Hepatocyte (in vitro differentiated cells): Measurements from ENCODE around the gene ADAMTSL3. TPM values are rescaled to one million over a fixed set of nuclear protein-coding genes. Genes with fewer than 3 reads are reported as not detected.

Experiments used
- DNase-seq: peaks from one replicate; pipeline ENCODE4 v3.0.0-alpha.2; 2016; ENCODE audit warnings: low spot score
- H2AFZ ChIP-seq: fragments of 200-600 bp; sonication (generic); 2 replicates; pipeline ENCODE4 v1.6.0; 2016; ENCODE audit warnings: antibody characterized with exemption, mild to moderate bottlenecking
- H3K27ac ChIP-seq: fragments of 200-600 bp; sonication (generic); 2 replicates; pipeline ENCODE4 v1.5.1; 2016; ENCODE audit warnings: mild to moderate bottlenecking
- H3K27me3 ChIP-seq: fragments of 200-600 bp; sonication (generic); 2 replicates; pipeline ENCODE4 v1.6.1; 2016
- H3K36me3 ChIP-seq: fragments of 200-600 bp; sonication (generic); replicated peaks from 2 replicates; pipeline ENCODE4 v1.5.1; 2016; ENCODE audit warnings: low read depth; ENCODE audit not compliant: insufficient read depth
- H3K4me1 ChIP-seq: fragments of 200-600 bp; sonication (generic); 2 replicates; pipeline ENCODE4 v1.5.1; 2016; ENCODE audit warnings: mild to moderate bottlenecking, moderate library complexity; ENCODE audit not compliant: insufficient read depth
- H3K4me2 ChIP-seq: fragments of 200-600 bp; sonication (generic); 2 replicates; pipeline ENCODE4 v1.6.0; 2016
- H3K4me3 ChIP-seq: fragments of 200-600 bp; sonication (generic); 2 replicates; pipeline ENCODE4 v1.5.1; 2016; ENCODE audit warnings: mild to moderate bottlenecking
- H3K79me2 ChIP-seq: fragments of 200-600 bp; sonication (generic); 2 replicates; pipeline ENCODE4 v1.6.0; 2017; ENCODE audit warnings: mild to moderate bottlenecking
- H3K9me2 ChIP-seq: fragments of 200-600 bp; sonication (generic); replicated peaks from 2 replicates; pipeline ENCODE4 v1.6.0; 2017; ENCODE audit warnings: mild to moderate bottlenecking; ENCODE audit not compliant: insufficient read depth
- H3K9me3 ChIP-seq: fragments of 200-600 bp; sonication (generic); 2 replicates; pipeline ENCODE4 v1.5.1; 2016; ENCODE audit warnings: low read depth, mild to moderate bottlenecking
- H4K20me1 ChIP-seq: fragments of 200-600 bp; sonication (generic); 2 replicates; pipeline ENCODE4 v1.6.0; 2016; ENCODE audit warnings: mild to moderate bottlenecking; ENCODE audit not compliant: insufficient read depth, poor library complexity, severe bottlenecking
- EZH2 ChIP-seq: fragments of 200-600 bp; sonication (generic); IDR thresholded peaks from 2 replicates; pipeline ENCODE4 v1.6.1; 2016; ENCODE audit warnings: antibody characterized with exemption, mild to moderate bottlenecking, borderline replicate concordance
- EZH2phosphoT487 ChIP-seq: fragments of 200-600 bp; sonication (generic); IDR thresholded peaks from one replicate; pipeline ENCODE4 v1.6.1; 2018; ENCODE audit warnings: antibody characterized with exemption, mild to moderate bottlenecking, low read depth, moderate library complexity; ENCODE audit not compliant: unreplicated experiment, severe bottlenecking
- WGBS: methylation state at CpG from one replicate; pipeline ENCODE4 v1.1.6; 2016; ENCODE audit warnings: low lambda C conversion rate; ENCODE audit errors: missing lambda C conversion rate; 5-methylcytosine and 5-hydroxymethylcytosine counted together
- polyA plus RNA-seq: library from polyadenylated mRNA; unstranded; fragments of >200 nt; fragmentation: Nextera tagmentation; extraction: Ambion mirVana; gene quantifications from 2 replicates; pipeline ENCODE4 v1.2.1, GENCODE V29; 2016
- total RNA-seq: library from RNA; depleted of rRNA; stranded (reverse); fragments of >200 nt; gene quantifications from 2 replicates; pipeline ENCODE4 v1.2.3, GENCODE V29; 2014
- TF ChIP-seq, protein P1 (sequence below): fragments of 200-600 bp; sonication (generic); IDR thresholded peaks from 2 replicates; pipeline ENCODE4 v1.5.1; 2016; ENCODE audit warnings: antibody characterized with exemption, mild to moderate bottlenecking; ENCODE audit not compliant: poor library complexity

The ADAMTSL3 gene
- total and polyA plus RNA-seq, 2 experiments from 2014 or later, result 5.0 to 5.2 TPM

DNA sequence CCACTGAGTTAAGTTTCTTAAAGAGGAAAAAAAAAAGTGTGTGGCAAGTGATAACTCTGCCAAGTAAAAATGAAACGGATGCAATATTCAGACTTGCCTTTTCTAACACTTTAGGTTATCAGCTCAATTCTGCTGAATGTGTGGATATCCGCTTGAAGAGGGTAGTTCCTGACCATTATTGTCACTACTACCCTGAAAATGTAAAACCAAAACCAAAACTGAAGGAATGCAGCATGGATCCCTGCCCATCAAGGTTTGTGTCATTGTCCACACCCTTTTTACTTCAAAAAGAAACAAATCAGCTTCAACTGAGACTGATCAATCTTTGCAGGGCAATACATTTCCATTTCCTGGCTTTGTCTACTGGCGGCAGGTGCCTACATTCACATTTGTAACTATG, 236.1 kb downstream of the ADAMTSL3 start:
- Histone ChIP-seq H2AFZ (no peak overlapping the region), H3K36me3 (no peaks in the 10 kb centered on the region), H3K9me3 (no peaks in the 10 kb centered on the region), H3K9me2 (no peaks in the 10 kb centered on the region), H3K27ac (no peak overlapping the region), H3K4me1 (no peaks in the 10 kb centered on the region), H3K79me2 (no peaks in the 10 kb centered on the region), H3K27me3 (no peaks in the 10 kb centered on the region), H3K4me3 (no peak overlapping the region), H3K4me2 (no peak overlapping the region), H4K20me1 (no peaks in the 10 kb centered on the region)
- TF ChIP-seq, protein P1, sequence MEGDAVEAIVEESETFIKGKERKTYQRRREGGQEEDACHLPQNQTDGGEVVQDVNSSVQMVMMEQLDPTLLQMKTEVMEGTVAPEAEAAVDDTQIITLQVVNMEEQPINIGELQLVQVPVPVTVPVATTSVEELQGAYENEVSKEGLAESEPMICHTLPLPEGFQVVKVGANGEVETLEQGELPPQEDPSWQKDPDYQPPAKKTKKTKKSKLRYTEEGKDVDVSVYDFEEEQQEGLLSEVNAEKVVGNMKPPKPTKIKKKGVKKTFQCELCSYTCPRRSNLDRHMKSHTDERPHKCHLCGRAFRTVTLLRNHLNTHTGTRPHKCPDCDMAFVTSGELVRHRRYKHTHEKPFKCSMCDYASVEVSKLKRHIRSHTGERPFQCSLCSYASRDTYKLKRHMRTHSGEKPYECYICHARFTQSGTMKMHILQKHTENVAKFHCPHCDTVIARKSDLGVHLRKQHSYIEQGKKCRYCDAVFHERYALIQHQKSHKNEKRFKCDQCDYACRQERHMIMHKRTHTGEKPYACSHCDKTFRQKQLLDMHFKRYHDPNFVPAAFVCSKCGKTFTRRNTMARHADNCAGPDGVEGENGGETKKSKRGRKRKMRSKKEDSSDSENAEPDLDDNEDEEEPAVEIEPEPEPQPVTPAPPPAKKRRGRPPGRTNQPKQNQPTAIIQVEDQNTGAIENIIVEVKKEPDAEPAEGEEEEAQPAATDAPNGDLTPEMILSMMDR, result no peak
- TF ChIP-seq EZH2 (no peak), EZH2phosphoT487 (no peak)
- WGBS, result 94% methylated on average over 3 of the region's 3 CpGs
- DNase-seq, result no peak

DNA sequence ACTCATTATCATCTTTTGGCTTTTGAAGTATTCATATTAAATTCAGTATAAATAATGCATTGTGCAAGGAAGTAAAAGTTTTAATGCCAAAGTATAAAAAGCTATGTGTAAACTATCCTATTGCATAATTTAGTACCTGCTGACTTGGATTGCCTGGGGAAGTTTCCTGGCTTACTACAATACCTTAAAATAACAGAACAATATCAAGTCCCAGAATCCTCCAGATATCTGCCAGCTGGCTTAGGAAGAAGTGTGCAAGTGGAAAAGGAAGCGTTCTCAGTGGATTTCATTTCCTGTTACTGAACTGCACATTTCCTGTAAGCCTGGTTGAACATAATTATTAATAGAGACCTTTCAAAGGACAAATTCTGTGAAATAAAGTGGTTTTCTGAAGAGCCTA, 236.7 kb downstream of the ADAMTSL3 start:
- H3K27ac ChIP-seq, result no peak overlapping the region

DNA sequence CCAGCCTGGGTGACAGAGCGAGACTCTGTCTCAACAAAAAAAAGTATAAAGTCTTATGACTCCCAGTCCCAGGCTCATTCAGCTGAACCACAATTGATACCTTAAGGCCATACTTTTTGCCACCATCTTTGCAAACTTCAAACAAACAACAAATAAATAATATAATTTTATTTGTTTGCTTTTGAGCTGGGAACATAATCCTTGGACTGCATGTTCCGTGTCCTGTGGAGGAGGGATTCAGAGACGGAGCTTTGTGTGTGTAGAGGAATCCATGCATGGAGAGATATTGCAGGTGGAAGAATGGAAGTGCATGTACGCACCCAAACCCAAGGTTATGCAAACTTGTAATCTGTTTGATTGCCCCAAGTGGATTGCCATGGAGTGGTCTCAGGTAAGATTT, 238.6 kb downstream of the ADAMTSL3 start:
- Histone ChIP-seq H3K79me2 (no peaks in the 10 kb centered on the region), H3K4me1 (no peaks in the 10 kb centered on the region), H3K27me3 (no peaks in the 10 kb centered on the region), H3K36me3 (no peaks in the 10 kb centered on the region), H3K4me3 (no peak overlapping the region), H4K20me1 (no peaks in the 10 kb centered on the region), H3K9me2 (no peaks in the 10 kb centered on the region), H2AFZ (no peak overlapping the region), H3K27ac (no peak overlapping the region), H3K4me2 (no peak overlapping the region), H3K9me3 (no peaks in the 10 kb centered on the region)
- 95% methylated on average over 4 of the region's 4 CpGs for WGBS
- TF ChIP-seq EZH2, result no peak
- TF ChIP-seq EZH2phosphoT487, result no peak
- TF ChIP-seq, protein P1, result no peak
- no peak for DNase-seq

More for the DNA sequence above, 236.7 kb downstream of the ADAMTSL3 start:
- DNase-seq, result no peak
- H3K4me2 ChIP-seq, result no peak overlapping the region
- no peaks in the 10 kb centered on the region for H3K79me2 ChIP-seq
- no peaks in the 10 kb centered on the region for H3K9me2 ChIP-seq
- 65% methylated on average over 1 of the region's 1 CpG for WGBS
- no peak overlapping the region for H2AFZ ChIP-seq
- TF ChIP-seq EZH2 (no peak), EZH2phosphoT487 (no peak)
- TF ChIP-seq, protein P1, result no peak
- no peaks in the 10 kb centered on the region for H3K36me3 ChIP-seq
- no peaks in the 10 kb centered on the region for H3K4me1 ChIP-seq
- no peak overlapping the region for H3K4me3 ChIP-seq
- no peaks in the 10 kb centered on the region for H3K27me3 ChIP-seq
- no peaks in the 10 kb centered on the region for H4K20me1 ChIP-seq
- H3K9me3 ChIP-seq, result no peaks in the 10 kb centered on the region

DNA sequence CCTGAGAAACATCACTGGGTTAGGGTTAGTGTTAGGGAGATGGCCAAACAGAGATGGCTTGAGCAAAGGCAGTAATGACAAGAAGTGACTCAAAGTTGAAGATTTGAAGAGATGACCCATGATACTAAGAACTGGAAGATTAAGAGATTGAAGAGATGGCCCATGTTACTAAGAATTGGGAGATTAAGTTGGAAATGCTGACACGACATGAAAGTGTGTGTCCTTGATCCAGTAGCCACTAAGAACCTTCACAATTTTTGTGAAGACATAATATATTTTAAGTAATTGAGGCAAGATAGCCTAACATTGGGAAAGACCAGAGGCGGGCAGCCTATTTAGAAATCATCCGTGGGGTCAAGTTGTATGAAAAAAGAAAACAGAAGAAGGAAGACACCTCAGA, 239.4 kb downstream of the ADAMTSL3 start:
- Histone ChIP-seq H4K20me1 (no peaks in the 10 kb centered on the region), H3K27me3 (no peaks in the 10 kb centered on the region), H2AFZ (no peak overlapping the region), H3K4me3 (no peak overlapping the region), H3K4me2 (no peak overlapping the region), H3K4me1 (no peaks in the 10 kb centered on the region), H3K36me3 (no peaks in the 10 kb centered on the region), H3K9me3 (no peaks in the 10 kb centered on the region), H3K27ac (no peak overlapping the region), H3K79me2 (no peaks in the 10 kb centered on the region), H3K9me2 (no peaks in the 10 kb centered on the region)
- DNase-seq, result no peak
- 88% methylated on average over 3 of the region's 3 CpGs for WGBS
- TF ChIP-seq, protein P1, result no peak
- no peak for TF ChIP-seq EZH2phosphoT487
- TF ChIP-seq EZH2, result no peak
